SK-MEL-5 (cell line): ENCODE measurements around the gene ADK. TPM values are rescaled to one million over a fixed set of nuclear protein-coding genes. Genes with fewer than 3 reads are reported as not detected.
"Not testable (repeated sequence)": the region's sequence is repeated elsewhere in the genome, so short reads cannot be mapped to it uniquely, and the experiment has no call there.

ENCODE experiments used
- DNase-seq: peaks from one replicate; pipeline ENCODE4 v3.0.0-alpha.2; 2016; ENCODE audit warnings: low read depth, low spot score
- in situ Hi-C: cut with HindIII; loops from 2 replicates; pipeline ENCODE4 v1.10.0; 2016; ENCODE audit warnings: low sequenced_read_pairs, high pct_unique_total_duplicates, low pct_unique_long_range_greater_than_20kb
- total RNA-seq: library from RNA; depleted of rRNA; stranded (reverse); fragments of >200 nt; shearing (Covaris generic); gene quantifications from 2 replicates; pipeline ENCODE4 v1.2.3, GENCODE V29; 2014

ADK gene
- total RNA-seq, 1 experiment from 2014 or later, result 21.8 TPM

DNA sequence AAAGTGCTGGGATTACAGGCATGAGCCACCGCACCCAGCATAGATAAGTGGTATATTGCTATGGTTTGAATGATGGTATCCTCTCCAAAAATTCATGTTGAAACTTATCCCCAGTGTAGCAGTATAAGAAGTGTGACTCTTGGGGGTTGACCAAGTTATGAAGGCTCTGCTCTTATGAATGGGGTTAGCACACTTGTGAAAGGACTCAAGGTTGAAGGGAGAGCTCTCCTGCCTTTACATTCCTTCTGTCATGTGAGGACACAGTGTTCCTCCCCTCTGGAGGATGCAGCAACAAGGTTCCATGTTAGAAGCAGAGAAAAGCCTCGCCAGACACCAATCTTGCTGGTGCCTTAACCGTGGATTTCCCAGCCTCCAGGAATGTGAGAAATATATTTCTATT is 58.0 kb downstream of the ADK start:
- in situ Hi-C loops, result no loop called here
- no peak for DNase-seq

- no peak for DNase-seq
- in situ Hi-C loops, result no loop called here
Observed at GRCh38 chr10:74213019-74213418, 62.0 kb downstream of the ADK start.

DNA sequence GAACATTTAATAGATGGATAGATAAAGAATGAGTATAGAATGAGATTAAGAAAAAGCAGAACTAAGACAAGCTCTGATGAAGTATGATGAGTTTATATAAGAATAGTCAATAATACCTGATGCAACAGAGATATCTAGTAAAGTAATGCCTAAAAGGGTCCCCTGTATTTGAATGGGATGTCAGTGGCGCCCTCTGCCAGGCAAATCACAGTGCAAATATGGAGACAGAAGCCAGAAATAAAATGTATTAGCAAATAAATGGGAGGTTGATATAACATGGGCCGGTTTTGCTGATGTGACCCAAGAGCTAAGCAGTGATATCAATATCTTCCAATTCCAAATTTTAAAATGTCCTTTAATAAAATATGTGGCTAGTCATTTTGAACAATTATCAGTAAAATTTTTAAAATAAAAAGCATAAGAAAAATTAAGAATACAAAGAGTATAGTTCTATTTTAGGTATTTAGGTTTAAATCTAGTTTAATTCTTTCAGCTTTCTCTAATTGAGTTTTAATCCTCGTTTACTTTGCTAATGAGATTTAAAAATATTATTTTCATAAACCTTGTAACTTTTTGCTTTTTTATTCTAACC is 62.6 kb downstream of the ADK start:
- DNase-seq, result peak; percentile 55
- in situ Hi-C loops, result no loop called here

- DNase-seq, in situ Hi-C loops: not testable (repeated sequence)
Observed at GRCh38 chr10:74217110-74217509, 66.1 kb downstream of the ADK start.

DNA sequence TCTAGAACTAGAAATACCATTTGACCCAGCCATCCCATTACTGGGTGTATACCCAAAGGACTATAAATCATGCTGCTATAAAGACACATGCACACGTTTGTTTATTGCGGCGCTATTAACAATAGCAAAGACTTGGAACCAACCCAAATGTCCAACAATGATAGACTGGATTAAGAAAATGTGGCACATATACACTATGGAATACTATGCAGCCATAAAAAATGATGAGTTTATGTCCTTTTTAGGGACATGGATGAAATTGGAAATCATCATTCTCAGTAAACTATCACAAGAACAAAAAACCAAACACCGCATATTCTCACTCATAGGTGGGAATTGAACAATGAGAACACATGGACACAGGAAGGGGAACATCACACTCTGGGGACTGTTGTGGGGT is 71.4 kb downstream of the ADK start:
- in situ Hi-C loops, result not testable (repeated sequence)

GRCh38 chr10:74223755-74224529 is 72.9 kb downstream of the ADK start:
- in situ Hi-C loops, result no loop called here
- DNase-seq, result no peak

More for the DNA sequence above, 71.4 kb downstream of the ADK start:
- not testable (repeated sequence) for DNase-seq

- in situ Hi-C loops, result no loop called here
- DNase-seq, result no peak
Observed at GRCh38 chr10:74227697-74228424, 76.8 kb downstream of the ADK start.

DNA sequence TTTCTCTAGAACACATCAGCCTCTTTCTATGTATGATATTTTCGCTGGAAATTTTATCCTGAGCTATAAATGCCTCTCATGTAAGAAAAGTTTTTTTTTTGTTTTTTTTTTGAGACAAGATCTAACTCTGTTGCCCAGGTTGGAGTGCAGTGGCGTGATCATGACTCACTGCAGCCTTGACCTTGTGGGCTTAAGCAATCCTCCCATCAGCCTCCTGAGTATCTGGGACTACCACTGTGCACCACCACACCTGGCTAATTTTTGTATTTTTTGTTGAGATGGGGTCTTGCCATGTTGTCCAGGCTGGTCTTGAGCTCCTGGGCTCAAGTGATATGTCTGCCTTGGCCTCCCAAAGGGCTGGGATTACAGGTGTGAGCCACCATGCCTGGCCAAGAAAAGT is 80.4 kb downstream of the ADK start:
- no peak for DNase-seq
- in situ Hi-C loops, result no loop called here

GRCh38 chr10:74233281-74233680 is 82.3 kb downstream of the ADK start:
- no peak for DNase-seq
- in situ Hi-C loops, result no loop called here

- in situ Hi-C loops, result no loop called here
- DNase-seq, result peak; percentile 12
Observed at GRCh38 chr10:74234569-74234968, 83.5 kb downstream of the ADK start.

DNA sequence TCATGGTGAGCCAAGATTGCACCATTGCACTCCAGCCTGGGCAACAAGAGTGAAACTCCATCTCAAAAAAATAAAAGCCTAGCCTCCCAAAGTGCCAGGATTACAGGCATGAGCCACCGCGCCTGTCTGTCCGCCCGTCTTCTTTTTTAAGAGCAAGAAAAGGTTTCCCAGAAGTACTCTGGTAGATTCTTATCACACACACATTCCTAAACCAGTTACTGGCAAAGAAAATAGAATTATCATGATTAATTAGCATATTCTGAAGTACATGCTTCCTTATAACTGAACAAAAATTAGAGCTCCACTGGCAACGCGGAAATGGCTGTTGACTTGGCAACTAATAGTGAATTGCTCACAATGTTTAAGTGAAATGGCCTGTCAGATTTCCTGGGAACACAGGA is 87.0 kb downstream of the ADK start:
- in situ Hi-C loops, result no loop called here
- no peak for DNase-seq

- in situ Hi-C loops, result no loop called here
- DNase-seq, result no peak
Observed at GRCh38 chr10:74238516-74238915, 87.5 kb downstream of the ADK start.

GRCh38 chr10:74243067-74243466 is 92.0 kb downstream of the ADK start:
- in situ Hi-C loops, result no loop called here
- no peak for DNase-seq

DNA sequence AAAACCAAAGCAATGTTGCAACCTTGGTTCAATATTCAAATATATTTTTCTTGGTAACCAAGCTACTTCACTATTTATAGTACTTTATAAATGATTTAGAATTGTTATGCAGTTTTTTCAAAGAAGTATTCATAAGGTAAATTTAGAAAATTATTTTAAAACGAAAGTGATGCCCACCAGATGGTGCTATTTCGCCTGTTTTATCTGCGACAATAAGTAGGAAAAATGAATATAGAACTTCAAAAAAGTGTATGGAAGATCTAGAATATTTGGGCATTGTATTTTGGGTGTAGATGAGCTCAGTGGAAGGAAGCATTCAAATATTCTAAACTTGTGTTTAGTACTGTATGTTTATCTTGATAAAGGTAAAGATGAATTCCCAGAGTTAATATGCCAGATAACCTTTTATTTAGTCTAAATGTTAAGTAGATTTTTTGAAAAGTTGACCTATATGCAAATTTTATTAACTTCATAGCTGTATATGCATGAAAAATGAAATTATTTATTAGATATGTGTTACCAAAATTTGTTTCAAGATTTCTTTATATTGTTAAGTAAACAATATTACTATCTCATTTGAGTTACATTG is 93.2 kb downstream of the ADK start:
- in situ Hi-C loops, result no loop called here
- DNase-seq, result peak; percentile 56

- in situ Hi-C loops, result no loop called here
Observed at GRCh38 chr10:74244807-74245206, 93.8 kb downstream of the ADK start.

GRCh38 chr10:74246495-74246894 is 95.5 kb downstream of the ADK start:
- in situ Hi-C loops, result no loop called here

More at GRCh38 chr10:74244807-74245206, 93.8 kb downstream of the ADK start:
- no peak for DNase-seq

GRCh38 chr10:74249865-74250264 is 98.8 kb downstream of the ADK start:
- DNase-seq, result no peak
- in situ Hi-C loops, result no loop called here

More at GRCh38 chr10:74246495-74246894, 95.5 kb downstream of the ADK start:
- DNase-seq, result no peak

GRCh38 chr10:74255214-74255613 is 104.2 kb downstream of the ADK start:
- DNase-seq, result no peak
- in situ Hi-C loops, result no loop called here
